Peyer's patch (tissue), 4 donors: ENCODE data around the gene KCNIP3. TPM values are rescaled to one million over a fixed set of nuclear protein-coding genes. Genes with fewer than 3 reads are reported as not detected.

ENCODE experiments used
- DNase-seq, 3 donors: peaks; one replicate each; pipeline ENCODE4 v3.0.0-alpha.2; 2017 to 2019
- H3K27ac ChIP-seq, 4 donors: fragments of 200-600 bp; sonication (generic); one replicate each; pipeline ENCODE4 v1.5.1; 2016 to 2019
- H3K27me3 ChIP-seq, 2 donors: fragments of 200-600 bp; sonication (generic); one replicate each; pipeline ENCODE4 v1.5.1; 2019
- H3K36me3 ChIP-seq, 3 donors: fragments of 200-600 bp; sonication (generic); one replicate each; pipeline ENCODE4 v1.5.1; 2016 to 2019
- H3K4me1 ChIP-seq, 4 donors: fragments of 200-600 bp; sonication (generic); one replicate each; pipeline ENCODE4 v1.5.1; 2016 to 2019
- H3K4me3 ChIP-seq, 4 donors: fragments of 200-600 bp; sonication (generic); 1 replicate in 3 of 4; 2 replicates in 1 of 4; pipeline ENCODE4 v1.5.1; 2016 to 2019; ENCODE audit warnings: mild to moderate bottlenecking in 1 of 4
- H3K9me3 ChIP-seq, 4 donors: fragments of 200-600 bp; sonication (generic); one replicate each; pipeline ENCODE4 v1.5.1; 2016 to 2019; ENCODE audit warnings: mild to moderate bottlenecking in 1 of 4
- CTCF ChIP-seq, 6 experiments: fragments of 450-650 bp in 4 of 6; fragments of 200-600 bp in 2 of 6; sonication (generic) in 1 of 6; IDR thresholded peaks; one replicate each; pipeline ENCODE4 v1.5.1; 2017 to 2019; ENCODE audit warnings: antibody characterized with exemption in 6 of 6, mild to moderate bottlenecking in 3 of 6, moderate library complexity in 1 of 6
- POLR2A ChIP-seq, 2 donors: fragments of 450-650 bp; IDR thresholded peaks; one replicate each; pipeline ENCODE4 v1.5.1; 2017; ENCODE audit warnings: antibody characterized with exemption in 2 of 2, mild to moderate bottlenecking in 2 of 2, moderate library complexity in 2 of 2
- total RNA-seq, 4 donors: library from RNA; depleted of rRNA; stranded (reverse); fragments of >200 nt; gene quantifications; one replicate each; pipeline ENCODE4 v1.1.0, GENCODE V29; 2016

Gene KCNIP3
- total RNA-seq, 4 donors from 2014 or later, result 4.9 to 11.4 (median 7.2) TPM

- no peaks in the 10 kb centered on the region for H3K27me3 ChIP-seq
- no peaks in the 10 kb centered on the region for H3K36me3 ChIP-seq
- no peaks in the 10 kb centered on the region for H3K4me1 ChIP-seq
- H3K4me3 ChIP-seq, result no peak overlapping the region
- no peak overlapping the region for H3K27ac ChIP-seq
- H3K9me3 ChIP-seq, result peaks cover 0 to 3% (median 0%) of the 10 kb centered on the region in 4 donors
- DNase-seq, result no peak
- TF ChIP-seq POLR2A (IDR thresholded peaks at IDR 0.05) (no peak), CTCF (IDR thresholded peaks at IDR 0.05) (no peak)
Measured at GRCh38 chr2:95285542-95285932, 11.6 kb upstream of the KCNIP3 start.

- peaks cover 0 to 9% (median under 1%) of the 10 kb centered on the region in 4 donors for H3K9me3 ChIP-seq
- TF ChIP-seq CTCF (IDR thresholded peaks at IDR 0.05), result no peak
- no peak for TF ChIP-seq POLR2A (IDR thresholded peaks at IDR 0.05)
- no peaks in the 10 kb centered on the region for H3K4me1 ChIP-seq
- no peaks in the 10 kb centered on the region for H3K27me3 ChIP-seq
- H3K4me3 ChIP-seq, result no peak overlapping the region
- H3K36me3 ChIP-seq, result no peaks in the 10 kb centered on the region
- H3K27ac ChIP-seq, result no peak overlapping the region
- DNase-seq, result no peak
Measured at GRCh38 chr2:95287336-95287735, 9.8 kb upstream of the KCNIP3 start.

- Histone ChIP-seq H3K27ac (no peak overlapping the region), H3K36me3 (no peaks in the 10 kb centered on the region), H3K4me3 (no peak overlapping the region), H3K4me1 (no peaks in the 10 kb centered on the region), H3K27me3 (no peaks in the 10 kb centered on the region), H3K9me3 (peaks cover 0 to 9% (median 3%) of the 10 kb centered on the region in 4 donors)
- no peak for DNase-seq
- no peak for TF ChIP-seq POLR2A (IDR thresholded peaks at IDR 0.05)
- no peak for TF ChIP-seq CTCF (IDR thresholded peaks at IDR 0.05)
Measured at GRCh38 chr2:95287806-95288205, 9.3 kb upstream of the KCNIP3 start.

GRCh38 chr2:95289253-95289652 is 7.9 kb upstream of the KCNIP3 start:
- DNase-seq, result no peak
- peaks cover 0 to 9% (median 3%) of the 10 kb centered on the region in 4 donors for H3K9me3 ChIP-seq
- no peaks in the 10 kb centered on the region for H3K4me1 ChIP-seq
- no peak overlapping the region for H3K27ac ChIP-seq
- TF ChIP-seq POLR2A (IDR thresholded peaks at IDR 0.05), result no peak
- no peak for TF ChIP-seq CTCF (IDR thresholded peaks at IDR 0.05)
- no peaks in the 10 kb centered on the region for H3K27me3 ChIP-seq
- no peaks in the 10 kb centered on the region for H3K36me3 ChIP-seq
- no peak overlapping the region for H3K4me3 ChIP-seq

- H3K27ac ChIP-seq, result no peak overlapping the region
- H3K9me3 ChIP-seq, result peaks cover 0 to 9% (median 3%) of the 10 kb centered on the region in 4 donors
- no peaks in the 10 kb centered on the region for H3K36me3 ChIP-seq
- H3K4me3 ChIP-seq, result no peak overlapping the region
- H3K4me1 ChIP-seq, result no peaks in the 10 kb centered on the region
- DNase-seq, result no peak
- no peak for TF ChIP-seq POLR2A (IDR thresholded peaks at IDR 0.05)
- no peak for TF ChIP-seq CTCF (IDR thresholded peaks at IDR 0.05)
- H3K27me3 ChIP-seq, result no peaks in the 10 kb centered on the region
Measured at GRCh38 chr2:95291222-95291621, 5.9 kb upstream of the KCNIP3 start.
